ENCODE data around the gene TMPRSS13.
"Not testable (repeated sequence)": the region's sequence is repeated elsewhere in the genome, so short reads cannot be mapped to it uniquely, and the experiment has no call there.

Gene TMPRSS13

DNA sequence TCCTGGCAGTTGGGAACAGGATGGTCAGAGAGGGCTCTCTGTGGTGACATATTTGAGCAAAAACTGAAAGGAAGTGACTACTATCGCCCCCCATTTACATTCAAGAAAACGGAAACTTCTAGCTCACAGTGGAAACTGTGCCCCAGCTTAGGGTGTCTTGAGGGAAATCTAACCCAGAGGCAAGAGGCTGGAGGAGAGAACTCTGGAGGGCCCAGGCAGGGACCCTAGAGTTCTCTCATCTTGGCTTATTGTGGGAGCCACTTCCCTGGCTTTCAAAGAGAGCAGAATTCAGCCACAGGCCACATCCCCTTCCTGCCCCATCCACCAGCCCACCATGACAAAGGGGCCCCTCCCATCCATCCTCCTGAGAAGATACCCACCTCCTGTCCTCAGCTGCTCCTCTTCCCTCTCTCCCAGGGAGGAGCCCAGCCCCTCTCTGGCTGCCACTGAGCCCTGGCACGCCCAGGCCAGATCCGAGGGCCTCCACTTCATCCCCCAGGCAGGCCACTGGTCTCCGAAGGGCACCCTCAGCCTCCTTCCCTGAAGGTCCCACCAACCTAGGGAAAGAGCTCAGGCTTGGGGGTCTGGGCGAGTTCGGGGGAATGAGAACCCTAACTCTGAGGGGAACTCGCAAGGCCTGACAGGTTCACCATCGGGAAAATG, 1.6 kb upstream of the TMPRSS13 start:
- DNase-seq (ENCODE audit: low read depth in 2 of 2) = peak in 1 of 2 donors; percentile 33

DNA sequence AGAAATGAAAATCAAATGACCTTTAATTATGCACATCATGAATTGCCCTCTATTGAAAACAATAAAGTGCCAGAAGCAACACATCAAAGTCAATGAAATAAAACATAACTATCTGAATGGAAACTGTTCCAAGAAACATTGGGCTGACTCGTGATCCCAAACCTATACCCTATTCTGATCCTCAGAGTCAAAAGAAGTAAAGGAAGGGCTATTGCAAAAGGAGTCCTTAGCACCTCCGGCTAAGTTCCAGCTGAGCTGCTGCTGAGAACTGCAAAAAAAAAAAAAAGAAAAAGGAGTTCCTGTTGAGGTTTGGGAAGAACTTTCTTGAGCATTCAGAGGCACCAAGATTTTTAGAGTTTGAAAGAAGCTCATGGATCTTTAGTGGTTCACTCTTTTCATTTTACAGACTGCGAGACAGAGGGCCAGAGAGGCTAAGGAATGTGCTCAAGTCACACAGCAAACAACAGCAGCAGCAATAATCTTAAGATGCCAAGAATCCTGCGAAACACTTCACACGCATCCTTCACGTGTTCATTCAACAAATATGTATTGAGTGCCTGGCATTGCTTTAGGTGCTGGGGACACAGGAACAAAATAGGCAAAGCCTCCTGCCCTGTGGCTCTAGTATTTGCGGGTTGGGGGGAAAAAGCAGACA, 841 bp upstream of the TMPRSS13 start:
- DNase-seq (ENCODE audit: low read depth in 2 of 2) = no peak

DNA sequence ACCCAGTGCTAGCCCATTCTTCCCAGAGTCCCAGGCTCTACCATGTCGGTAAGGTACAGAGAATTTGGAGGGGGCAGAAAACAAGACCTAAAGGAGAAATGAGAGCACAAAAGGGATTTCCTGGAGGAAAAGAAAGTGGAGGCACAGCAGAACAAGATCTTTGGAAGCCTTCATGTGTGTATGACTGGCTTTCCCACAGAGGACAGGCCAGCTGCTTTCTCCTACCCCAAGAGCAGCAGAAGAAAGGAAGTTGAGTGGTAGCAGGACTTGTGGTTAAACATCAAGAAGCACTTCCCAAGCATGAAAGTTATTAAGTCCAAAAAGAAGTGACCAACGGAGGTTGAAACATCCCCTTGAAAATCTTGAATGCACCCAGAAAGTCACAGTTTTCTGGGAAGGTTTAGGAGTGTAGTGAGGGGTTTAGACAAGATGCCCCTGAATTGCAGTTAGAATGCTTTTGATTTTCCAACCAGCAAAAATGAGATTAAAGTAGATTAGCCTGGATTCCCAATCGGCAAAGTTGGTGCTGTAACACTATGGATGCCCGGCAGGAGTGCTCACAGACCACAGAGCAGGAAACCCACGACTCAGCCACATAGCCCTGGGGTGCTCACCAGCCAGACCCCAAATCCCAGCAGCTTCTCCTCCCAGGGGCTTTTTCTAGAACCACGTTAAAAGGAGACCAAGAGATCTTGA, 608 bp downstream of the TMPRSS13 start:
- DNase-seq (ENCODE audit: low read depth in 2 of 2) = no peak

DNA sequence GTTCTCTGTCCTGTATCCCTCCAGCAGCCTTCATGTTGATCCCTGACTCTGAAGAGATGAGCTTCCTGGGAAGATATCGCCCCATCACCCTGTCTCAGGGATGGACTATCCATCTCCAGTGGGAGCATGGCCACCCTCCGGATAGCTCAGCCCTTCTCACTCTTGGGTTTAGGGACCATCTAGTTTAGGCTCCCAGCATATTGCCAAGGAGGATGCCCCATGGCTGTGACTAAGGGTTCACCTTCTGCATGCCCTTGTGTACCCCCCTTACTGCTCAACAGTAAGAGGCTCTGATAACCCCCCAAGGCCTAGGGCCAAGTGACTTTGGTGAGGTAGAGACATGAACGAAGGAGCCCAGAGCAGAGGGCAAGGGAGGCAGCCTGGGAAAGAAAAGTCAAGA, 1.3 kb downstream of the TMPRSS13 start:
- DNase-seq (ENCODE audit: low read depth in 2 of 2) = no peak

DNA sequence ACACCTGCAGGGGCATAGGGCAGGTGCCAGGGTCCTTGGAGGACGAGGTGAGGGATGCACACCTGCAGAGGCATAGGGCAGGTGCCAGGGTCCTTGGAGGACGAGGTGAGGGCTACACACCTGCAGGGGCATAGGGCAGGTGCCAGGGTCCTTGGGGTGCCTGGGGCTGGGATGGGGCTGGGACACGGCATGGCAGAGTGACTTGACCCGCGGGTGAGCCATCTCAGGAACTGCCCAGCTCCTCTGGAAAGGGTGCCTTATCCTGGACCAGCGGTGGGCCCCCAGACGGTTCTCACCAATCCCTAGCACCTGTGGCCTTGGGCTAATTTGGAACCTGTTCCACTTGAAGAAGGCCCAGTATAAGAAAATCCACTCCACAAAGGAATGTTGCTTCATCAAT, 3.0 kb downstream of the TMPRSS13 start:
- DNase-seq (ENCODE audit: low read depth in 2 of 2) = not testable (repeated sequence)

DNA sequence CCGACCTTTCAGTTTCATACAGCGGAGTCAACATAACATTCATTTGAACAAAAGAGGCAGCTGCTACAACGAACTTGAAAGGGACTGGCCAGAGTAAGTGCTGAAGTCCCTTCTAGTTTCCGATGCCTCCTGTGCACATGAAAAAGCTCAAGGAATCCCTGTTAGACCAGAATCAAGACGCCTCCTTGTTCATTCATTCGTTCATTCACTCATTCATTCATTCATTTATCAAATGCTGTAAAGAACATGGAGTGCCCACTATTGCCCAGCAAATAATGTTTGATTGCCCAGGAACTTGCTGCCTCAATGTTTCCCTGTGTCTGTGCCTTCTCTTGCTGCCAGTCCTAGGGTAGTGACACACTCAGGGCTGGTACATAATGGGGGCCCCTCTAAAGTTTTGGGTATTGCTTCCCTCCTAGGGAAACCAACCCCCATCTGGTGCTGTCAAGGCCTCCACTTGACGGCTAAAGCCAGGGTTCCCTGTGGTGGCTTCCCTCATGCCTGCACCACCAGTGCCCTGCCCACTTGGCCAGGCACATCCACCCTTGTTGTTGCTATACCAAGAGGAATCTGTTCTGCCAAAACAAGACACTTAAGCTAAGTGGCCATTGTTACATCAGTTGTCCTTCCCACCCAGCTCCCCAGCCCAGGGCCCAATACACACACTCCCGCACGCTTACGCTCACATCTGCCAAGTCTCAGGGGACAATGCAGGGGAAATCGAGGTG, 3.8 kb downstream of the TMPRSS13 start:
- DNase-seq (ENCODE audit: low read depth in 2 of 2) = no peak

DNA sequence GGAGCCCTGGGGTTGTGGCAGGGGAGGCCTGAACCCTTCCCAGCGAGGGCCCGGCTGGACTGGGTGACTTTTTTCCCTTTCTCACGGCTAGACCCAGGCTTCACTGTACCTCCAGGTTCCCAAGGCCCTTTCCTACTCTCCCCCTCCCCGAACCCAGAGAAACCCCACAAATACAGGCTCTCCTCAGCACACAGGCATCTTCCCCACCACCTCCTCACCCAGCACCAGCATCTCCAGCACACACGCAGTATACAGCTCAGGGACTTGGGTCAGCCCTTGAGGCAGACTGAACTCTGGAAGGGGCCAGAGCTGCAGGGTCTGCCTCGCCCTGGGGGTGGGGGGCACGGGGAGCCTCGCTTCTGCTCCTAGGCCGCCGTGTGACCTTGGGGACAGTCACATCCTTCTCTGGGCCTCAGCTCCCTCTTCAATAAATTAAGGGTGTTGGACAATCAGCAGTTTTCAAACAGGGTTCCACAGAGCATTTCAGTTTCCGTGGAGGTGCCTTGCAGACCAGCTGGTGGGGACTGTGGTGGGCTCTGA, 4.5 kb downstream of the TMPRSS13 start:
- DNase-seq (ENCODE audit: low read depth in 2 of 2) = no peak

DNA sequence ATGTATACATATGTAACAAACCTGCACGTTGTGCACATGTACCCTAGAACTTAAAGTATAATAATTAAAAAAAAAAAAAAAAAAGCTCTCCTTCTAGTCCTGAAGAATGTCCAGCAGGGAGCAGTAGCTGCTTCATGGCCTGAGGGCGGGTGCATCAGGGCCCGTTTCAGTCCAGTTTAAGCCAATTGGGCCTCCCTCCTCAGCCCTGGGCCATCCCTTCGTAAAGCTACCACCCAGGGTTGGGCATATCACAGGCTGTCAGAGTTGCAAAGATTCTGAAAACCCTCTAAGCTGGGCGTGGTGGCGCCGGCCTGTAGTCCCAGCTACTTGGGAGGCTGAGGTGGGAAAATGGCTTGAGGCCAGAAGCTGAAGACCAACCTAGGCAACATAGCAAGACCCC, 5.4 kb downstream of the TMPRSS13 start:
- no peak for DNase-seq (ENCODE audit: low read depth in 2 of 2)

DNA sequence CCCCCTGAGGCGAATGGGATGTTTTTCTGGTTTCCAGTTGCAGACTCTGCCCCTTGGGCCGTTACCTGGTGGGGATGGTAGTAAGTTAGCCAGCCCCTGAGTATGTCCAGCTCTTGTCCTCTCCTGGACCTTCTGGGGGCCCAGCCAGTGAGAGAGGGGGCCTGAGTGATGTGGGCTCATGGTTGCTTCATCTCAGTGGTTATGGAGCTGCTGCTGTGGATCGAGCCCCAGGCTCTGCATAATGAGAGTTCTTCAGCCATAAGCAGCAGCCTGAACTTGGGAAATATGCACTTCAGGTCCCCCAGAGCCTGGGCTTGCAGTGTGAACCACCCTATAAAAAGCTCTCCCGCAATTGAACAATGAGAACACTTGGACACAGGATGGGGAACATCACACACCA, 5.9 kb downstream of the TMPRSS13 start:
- no peak for DNase-seq (ENCODE audit: low read depth in 2 of 2)

DNA sequence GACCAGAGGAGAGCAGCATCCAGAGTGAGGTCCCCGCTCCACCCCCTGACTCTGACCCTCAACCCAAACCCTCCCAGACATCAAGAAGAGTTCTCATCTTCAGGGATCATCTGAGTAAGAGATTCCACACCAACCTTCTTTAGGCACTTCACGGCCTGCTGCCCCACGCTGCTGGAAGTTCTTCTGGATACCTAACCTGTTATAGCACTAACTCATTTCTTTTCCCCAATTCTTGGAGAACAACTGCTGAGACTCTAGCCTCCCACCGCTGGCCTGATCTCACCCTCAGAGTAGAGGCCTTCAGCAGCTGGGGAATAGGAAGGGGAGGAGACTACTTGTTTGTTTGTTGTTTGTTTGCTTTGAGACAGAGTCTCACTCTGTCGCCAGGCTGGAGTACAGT, 7.3 kb downstream of the TMPRSS13 start:
- DNase-seq (ENCODE audit: low read depth in 2 of 2) = no peak

DNA sequence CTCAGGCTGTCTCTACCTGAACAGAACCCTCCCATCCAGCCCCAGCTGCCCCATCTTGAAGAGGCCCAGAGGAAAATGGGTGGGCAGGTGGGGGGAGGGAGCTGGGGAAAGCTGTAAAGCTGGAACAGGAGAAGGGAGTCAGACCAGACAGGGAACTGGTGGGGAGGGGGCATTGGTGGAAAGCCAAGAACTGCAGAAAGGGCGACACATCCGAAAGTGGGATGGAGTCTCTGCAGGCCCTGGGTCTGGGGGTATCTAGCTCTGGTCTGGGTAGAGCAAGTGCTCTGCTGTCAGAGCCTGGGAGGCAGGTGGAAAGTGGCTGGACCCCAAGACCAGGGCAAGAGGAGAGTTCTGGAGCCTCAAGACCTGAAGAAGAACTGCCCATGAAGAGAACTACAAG, 7.7 kb downstream of the TMPRSS13 start:
- no peak for DNase-seq (ENCODE audit: low read depth in 2 of 2)

DNA sequence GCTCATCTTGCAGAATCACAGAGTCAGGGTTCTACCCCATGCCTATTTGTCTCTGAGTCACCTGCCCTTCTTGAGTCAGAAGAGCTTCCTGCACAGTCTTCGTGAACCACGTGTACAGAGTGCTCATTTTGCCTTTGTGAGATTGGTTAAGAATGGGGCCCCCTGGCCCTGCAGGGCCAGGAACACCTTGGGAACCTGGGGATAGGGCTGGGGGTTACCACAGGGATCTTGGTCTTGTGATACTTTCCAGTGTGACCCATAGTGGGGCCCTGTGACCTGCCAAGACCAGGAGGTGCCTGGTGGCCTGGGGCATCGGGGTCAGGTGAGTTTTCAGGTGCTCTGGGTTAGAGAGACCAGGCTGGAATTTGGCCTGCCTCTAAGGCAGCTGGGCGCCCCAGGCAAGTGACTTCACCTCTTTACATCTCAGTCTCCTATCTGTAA, 9.4 kb downstream of the TMPRSS13 start:
- no peak for DNase-seq (ENCODE audit: low read depth in 2 of 2)

DNA sequence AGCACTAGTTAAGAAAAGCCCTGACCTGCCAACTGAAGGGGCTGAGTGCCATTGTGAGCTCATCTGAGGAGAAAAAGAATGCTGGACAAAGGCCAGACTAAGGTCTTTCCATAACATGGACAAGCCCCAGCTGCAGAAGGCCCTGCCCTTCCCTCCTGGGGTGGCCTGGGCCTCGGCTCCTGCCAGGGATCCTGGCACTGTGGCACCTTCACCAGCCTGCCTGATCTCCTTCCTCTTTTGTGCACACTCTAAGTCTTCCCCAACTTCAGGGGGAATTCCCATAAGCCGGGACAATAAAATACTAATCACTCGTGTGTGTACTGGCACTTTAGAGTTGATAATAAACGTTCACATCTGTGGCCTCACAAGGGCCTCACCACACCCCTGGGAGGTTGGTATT, 9.9 kb downstream of the TMPRSS13 start:
- DNase-seq (ENCODE audit: low read depth in 2 of 2) = no peak

DNA sequence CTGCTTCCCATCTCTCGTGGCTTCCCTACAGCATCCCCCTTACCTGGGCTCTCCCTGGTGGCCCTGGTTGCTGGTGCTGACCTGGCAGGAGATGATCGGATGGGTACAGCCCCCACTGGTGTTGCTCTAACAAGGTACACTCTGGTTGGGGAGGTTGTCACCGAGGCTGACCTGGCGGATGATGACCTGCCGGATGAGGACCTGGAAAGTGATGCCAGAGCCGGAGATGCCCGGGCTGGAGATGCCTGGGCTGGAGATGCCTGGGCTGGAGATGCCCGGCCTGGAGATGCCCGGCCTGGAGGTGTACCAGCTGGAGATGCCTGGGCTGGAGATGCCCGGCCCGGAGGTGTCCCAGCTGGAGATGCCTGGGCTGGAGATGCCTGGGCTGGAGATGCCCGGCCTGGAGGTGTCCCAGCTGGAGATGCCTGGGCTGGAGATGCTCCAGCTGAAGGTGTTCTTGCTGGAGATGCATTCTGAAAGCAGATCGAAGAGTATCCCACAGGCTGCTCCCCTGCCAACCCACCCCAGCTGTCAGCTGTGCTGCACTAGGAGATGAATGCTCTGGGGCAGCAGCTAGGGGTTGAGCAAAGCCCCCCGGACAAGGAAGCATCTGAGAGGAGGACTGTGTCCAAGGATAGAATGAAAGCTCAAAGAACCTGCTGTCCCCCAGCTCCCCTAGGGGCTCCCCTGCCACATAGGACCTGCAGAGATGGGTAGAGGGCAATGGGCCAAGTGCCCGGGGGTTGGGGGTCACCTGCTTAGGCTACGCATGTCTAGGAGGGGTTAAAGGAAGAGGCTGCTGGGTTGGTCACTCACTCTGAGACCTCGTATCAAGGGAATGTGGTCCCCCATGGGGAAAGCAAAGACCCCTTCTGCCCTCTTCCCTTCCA, 10.6 kb downstream of the TMPRSS13 start:
- DNase-seq (ENCODE audit: low read depth in 2 of 2) = no peak

DNA sequence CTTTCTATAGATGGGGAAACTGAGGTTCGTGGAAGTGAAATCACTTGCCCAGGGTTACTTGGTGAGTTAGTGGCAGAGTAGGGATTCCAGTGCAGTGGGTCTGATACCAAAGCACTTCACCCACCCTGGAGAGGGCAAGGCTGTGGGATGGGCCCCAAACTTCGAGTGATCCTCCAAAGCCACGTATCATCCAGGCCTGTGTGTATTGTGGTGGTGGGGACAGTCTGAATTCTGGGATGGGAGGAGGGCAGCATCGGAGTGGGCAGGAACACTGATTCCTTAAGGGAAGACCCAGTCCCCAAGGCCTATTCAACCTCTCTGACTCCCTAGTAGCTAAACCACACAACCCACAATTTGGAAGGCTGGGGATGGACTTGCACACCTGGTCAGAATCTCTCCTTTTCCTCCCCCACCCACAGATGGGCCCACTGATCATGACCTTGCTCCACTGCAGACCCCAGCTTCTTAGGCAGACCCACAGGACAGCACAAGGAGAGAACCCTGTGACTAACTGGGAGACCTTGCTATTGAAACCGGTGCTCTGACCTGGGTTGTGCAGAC, 11.5 kb downstream of the TMPRSS13 start:
- no peak for DNase-seq (ENCODE audit: low read depth in 2 of 2)

DNA sequence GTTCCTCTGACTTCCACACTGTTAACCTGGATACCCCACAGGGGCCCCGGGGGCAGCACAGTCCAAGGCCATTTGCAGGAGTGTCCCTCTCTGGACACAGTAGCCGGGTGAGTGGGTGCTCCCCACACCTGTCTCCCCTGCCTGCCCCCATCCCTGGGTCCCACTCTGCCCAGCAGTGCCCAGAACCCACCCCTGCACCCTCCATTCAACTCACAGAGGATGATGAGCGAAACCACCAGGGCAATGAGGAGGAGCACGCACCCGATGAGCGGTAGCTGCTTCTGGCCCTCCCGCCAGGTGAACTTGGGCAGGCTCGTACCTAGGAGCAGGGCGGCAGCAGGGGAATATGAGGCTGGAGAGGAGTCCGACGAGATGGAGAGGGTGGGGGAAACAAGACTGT, 12.2 kb downstream of the TMPRSS13 start:
- DNase-seq (ENCODE audit: low read depth in 2 of 2) = no peak

DNA sequence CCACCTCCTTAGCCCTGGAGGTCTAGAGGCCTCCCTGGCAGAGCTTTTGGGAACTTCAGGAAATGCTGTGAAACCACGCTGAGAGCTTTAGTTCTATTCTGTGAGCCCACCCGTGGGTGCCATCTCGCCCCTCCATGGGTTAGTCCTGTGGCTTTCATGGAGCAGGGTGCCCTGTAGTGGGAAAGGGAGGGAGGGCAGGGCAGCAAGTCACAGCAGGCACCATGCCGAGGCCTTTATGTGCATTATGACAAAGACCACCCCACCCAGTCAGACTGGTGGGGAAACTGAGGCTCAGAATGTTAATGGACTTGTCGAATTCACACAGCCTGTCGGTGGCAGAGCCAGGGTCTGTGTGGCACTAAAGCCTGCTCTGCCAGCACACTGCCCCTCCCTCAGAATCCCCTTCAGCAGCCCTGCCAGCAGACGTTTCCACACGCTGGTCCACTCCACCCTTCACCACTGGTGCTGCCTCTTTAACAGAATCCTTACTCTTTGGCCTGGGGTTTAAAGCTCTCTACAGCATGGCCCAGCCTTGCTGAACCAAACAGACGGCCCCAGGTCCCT, 13.4 kb downstream of the TMPRSS13 start:
- no peak for DNase-seq (ENCODE audit: low read depth in 2 of 2)

DNA sequence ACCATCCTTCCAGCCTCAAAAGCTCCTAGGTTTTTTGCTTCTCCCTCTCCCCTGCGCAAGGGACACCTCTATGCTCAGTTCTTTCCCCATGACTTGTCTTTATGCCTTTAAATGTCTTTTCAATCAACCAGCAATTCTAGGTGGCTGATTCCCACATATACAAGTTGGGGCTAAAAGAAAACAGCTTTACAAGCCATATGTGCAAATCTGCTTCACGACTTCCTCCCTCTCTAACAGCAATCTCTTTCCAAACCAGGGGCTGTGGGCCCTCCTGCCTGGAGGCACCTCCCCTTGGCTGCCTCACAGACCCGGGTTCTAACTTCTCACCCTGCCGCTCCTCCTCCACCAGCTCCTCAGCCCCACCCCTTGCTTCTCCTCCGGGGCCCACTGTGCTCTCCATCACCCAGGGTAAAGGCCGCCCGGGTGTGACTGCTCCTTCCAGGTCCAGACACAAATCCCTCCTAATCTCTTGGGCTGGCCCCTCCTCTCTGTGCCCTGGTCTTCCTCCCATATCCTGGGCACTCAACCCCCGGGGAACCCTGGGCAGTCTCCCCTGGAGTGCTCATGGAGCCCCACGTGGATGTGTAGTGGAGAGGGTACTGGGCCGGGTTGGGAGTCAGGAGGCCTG, 14.1 kb downstream of the TMPRSS13 start:
- DNase-seq (ENCODE audit: low read depth in 2 of 2) = no peak

DNA sequence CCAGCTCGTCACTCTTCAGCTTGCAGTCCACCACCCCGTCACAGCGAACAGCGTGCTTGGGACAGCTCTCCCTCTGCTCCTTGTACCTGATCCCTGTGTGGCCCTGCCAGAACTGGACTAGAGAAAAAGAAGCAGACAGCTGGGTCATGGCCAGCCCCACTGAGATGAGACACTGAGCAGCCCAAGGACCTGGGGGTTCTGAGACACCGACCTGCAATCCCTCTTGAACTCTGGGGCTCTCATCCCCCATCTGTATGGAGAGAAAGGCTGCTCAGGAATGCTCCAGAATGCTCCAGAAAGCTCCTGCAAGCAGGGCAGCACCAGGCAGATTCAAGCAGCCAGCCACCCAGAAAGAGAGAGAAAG, 14.8 kb downstream of the TMPRSS13 start:
- DNase-seq (ENCODE audit: low read depth in 2 of 2) = no peak

DNA sequence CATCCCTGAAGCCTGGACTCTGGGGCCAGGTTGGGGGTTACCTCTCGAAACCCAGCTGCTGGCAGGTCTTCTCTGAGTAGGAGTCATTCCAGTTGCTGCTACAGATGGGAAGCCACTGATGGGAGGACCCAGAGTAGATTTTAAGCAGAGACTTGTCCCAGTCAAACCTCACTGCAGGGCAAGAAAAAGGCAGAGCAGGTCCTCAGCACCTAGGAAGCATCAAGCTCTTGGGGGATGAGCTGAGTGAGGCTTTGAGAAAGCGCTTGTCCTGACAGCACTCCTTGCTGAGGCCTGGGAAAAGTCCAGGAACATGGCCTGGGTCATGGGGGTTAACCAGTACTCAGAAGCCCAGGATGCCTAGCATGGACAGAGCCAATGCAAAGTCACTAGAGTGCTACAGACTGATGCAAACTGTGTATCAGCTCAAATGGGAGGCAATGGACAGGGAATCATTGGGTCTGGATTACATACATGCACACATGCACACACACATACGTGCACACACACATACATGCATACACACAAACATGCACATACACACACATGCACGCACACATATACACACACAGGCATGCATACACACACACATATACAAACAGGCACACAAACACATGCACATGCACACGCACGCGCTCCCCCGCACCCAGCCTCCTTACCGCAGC, 15.3 kb downstream of the TMPRSS13 start:
- no peak for DNase-seq (ENCODE audit: low read depth in 2 of 2)

All from stimulated activated CD8-positive, alpha-beta memory T cell treated with anti-CD3 and anti-CD28 coated beads, Interleukin-7, amount 100 ng/mL, for 4 hours (primary cell).